GM18502 (cell line): ENCODE measurements around the gene MAZ.
"Not testable (repeated sequence)": the region's sequence is repeated elsewhere in the genome, so short reads cannot be mapped to it uniquely, and the experiment has no call there.

Source experiments
- ATAC-seq: cut with Tn5 transposase; IDR thresholded peaks from one replicate; pipeline ENCODE4 v1.9.1; 2021; ENCODE audit warnings: mild to moderate bottlenecking; ENCODE audit not compliant: unreplicated experiment, poor library complexity

Gene MAZ

GRCh38 chr16:29806099-29806579 is at the start of gene MAZ:
Gene MAZ (plus strand): TSS chr16:29806529. CDS start chr16:29806702, 173 bp downstream.
- no peak for ATAC-seq

GRCh38 chr16:29756654-29757053 is 49.7 kb upstream of the MAZ start:
- ATAC-seq, result no peak

GRCh38 chr16:29757086-29757485 is 49.2 kb upstream of the MAZ start:
- not testable (repeated sequence) for ATAC-seq

DNA sequence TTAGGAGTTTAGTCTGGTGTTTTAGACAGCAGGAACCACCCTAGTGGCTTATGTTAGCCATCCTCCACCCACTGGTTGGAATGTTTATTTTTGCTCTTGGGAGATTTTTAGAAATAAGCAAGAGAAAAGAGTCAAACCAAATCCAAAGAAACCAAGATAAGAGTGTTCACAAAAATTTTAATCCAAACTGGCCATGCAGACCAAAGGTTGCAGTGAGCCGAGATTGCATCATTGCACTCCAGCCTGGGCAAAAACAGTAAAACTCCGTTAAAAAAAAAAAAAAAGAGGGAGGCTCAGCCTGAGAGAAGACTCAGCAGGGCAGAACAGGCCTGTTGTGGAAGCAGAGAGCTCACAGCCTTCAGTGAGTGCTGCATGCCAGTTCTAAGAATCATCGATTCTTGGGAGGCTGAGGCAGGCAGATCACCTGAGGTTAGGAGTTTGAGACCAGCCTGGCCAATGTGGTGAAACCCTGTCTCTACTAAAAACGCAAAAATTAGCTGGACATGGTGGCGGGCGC is 48.3 kb upstream of the MAZ start:
- no peak for ATAC-seq

GRCh38 chr16:29760567-29761279 is 45.6 kb upstream of the MAZ start:
- no peak for ATAC-seq

- ATAC-seq, result not testable (repeated sequence)
Measured at GRCh38 chr16:29761280-29761651, 45.1 kb upstream of the MAZ start.

- ATAC-seq, result no peak
Measured at GRCh38 chr16:29761882-29762281, 44.4 kb upstream of the MAZ start.

DNA sequence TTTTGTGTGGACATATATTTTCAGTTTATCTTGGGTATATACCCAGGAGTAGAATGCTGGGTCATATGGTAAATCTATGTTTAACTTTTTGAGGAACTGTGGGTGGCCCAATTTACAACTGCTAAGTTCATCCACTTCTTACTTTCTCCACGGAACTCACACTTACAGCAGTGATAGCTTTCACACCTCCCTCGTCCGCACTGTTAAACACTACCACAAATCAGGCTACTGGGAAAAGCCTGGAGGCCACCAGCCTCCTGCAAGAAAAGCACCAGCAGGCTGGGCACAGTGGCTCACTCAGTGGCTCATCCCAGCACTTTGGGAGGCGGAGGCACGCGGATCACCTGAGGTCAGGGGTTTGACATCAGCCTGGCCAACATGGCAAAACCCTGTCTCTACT is 43.0 kb upstream of the MAZ start:
- no peak for ATAC-seq

DNA sequence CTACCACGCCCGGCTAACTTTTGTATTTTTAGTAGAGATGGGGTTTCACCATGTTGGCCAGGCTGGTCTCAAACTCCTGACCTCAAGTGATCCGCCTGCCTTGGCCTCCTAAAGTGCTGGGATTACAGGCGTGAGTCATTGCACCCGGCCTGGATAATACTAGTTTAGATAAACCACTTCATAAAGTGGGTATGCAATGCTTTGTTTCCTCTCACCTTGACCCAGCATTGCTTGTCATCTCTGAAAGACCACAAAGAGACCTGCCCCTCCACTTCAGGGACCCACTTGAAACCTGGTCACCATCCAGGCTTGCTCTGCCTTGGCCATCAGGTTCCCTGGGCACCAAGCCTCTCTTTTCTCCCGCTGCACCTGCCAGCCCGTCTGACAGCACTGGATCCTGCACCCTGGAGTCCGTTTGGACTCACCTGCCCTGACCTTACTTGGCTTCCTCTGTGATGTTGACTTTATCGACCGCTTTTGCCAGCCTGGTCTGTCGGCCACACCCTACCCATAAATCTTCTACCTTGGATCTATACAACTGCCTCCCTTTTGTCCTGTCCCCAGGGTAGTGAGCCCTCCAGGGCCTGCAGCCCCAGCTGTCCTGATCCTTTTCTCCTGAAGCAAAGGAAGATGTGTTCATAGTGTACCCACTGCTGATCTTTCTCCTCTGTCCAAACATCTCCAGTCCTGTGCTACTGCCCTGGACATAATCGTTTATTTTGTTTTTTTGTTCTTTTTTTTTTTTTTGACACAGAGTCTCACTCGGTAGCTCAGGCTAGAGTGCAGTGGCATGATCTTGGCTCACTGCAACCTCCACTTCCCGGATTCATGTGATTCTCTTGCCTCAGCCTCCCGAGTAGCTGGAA is 40.9 kb upstream of the MAZ start:
- ATAC-seq, result no peak

- no peak for ATAC-seq
Measured at GRCh38 chr16:29766571-29766970, 39.8 kb upstream of the MAZ start.

- no peak for ATAC-seq
Measured at GRCh38 chr16:29767062-29767461, 39.3 kb upstream of the MAZ start.

GRCh38 chr16:29769507-29769906 is 36.8 kb upstream of the MAZ start:
- no peak for ATAC-seq

DNA sequence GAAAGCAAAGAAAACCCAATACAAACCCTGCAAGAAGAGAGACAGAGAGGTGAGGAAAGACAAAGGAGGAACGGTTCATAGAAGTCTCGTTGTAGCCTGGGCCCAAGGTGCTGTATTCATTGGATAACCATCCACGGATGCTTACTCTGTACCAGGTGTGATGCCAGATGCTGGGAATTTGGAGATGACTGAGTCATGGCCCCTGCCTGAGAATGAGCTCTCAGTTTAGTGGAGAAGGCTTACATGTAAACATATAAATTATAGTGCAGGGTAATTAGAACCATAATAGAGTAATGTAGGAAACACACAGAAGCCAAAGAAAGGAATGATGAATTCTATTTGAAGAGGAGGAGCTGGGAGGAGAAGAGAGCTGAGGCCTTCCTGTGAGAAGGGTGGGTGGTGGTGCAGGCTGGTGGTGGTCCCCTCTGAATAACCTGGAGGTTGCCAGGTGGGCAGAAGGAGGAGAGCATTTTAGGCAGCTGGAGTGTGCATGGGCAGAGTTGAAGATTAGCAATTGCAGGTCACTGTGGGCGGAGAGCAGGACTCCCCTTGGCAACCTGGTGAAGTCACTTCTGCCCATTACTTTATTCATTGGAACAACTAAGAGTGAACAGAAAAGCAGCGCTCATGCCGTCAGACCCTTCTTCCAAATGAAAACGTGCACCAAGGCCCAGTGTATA is 35.9 kb upstream of the MAZ start:
- no peak for ATAC-seq

- not testable (repeated sequence) for ATAC-seq
Measured at GRCh38 chr16:29772330-29772729, 34.0 kb upstream of the MAZ start.

DNA sequence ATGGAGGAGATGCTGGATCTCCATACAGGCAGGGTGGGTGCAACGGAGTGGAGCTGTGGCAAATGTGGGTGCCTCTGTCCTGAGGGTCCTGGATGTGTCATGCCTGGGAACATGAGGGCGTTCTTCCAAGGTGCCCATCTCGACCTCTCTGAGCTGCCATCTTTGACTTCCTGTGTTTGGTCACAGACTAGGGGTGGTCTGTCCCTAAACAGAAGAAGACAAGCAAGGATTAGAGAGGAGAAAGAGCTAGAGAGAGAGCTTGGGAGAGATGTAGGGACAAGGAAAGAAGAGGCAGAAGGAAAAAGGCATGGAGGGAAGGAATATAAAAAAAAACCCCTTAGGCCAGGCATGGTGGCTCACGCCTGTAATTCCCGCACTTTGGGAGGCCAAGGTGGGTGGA is 31.6 kb upstream of the MAZ start:
- no peak for ATAC-seq

DNA sequence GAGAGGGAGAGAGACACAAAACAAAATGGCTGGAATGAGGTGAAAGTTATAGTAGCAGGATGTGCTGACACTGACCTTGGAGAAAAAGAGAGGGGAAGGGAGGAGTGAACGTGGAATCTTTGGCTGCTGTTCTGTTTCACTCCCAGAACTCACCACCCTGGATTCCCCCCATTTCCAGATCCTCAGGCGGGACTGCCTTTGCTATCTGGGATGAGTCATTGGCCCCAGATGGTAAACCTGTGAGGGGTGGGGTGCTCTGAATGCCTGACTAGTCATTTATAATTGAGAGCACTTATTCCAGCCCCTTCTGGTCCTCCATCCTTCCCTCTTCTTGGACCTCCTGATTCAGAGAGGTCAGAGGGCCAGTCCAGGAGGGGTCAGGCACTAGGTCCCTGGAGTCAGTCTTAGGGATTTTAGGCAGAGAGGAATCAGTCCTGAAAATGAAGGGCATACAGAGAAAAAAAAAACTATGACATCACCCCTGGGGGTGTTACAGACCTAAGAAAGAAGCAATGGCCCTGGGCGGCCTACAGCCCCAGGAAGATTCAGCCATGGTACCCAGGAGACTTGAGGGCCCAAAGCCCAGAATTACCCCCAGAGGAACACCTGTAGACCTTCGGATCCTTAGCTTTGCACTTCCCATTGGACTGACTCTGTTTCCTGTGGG is 30.5 kb upstream of the MAZ start:
- no peak for ATAC-seq

- no peak for ATAC-seq
Measured at GRCh38 chr16:29777576-29778350, 28.6 kb upstream of the MAZ start, which contains the start of gene ZG16. Gene ZG16 (plus strand): TSS chr16:29778256. CDS start chr16:29779267, 1,011 bp downstream.

DNA sequence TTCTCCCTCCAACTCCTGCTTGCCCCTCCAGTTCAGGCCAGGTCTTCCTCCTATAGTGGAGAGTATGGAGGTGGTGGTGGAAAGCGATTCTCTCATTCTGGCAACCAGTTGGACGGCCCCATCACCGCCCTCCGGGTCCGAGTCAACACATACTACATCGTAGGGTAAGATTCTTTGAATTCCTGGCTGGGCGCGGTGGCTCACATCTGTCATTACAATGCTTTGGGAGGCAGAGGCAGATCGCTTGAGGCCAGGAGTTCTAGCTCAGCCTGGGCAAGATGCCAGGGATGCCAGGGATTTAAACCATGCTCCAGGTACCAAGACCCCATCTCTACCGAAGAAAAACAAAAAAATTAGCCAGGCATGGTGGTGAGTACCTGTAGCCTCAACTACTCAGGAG is 26.9 kb upstream of the MAZ start:
- ATAC-seq, result no peak
